SK-N-SH treated with all-trans-retinoic acid at 6 μM for 48 hours (cell line): Measurements from ENCODE around the gene RIC1.

Experiments used
- ARNTL ChIP-seq: fragments of 450-650 bp; formaldehyde crosslinking; IDR thresholded peaks from 2 replicates; pipeline ENCODE4 v1.5.0; 2020; ENCODE audit warnings: low read depth, mild to moderate bottlenecking, moderate library complexity, borderline replicate concordance
- ESRRG ChIP-seq: fragments of 250-450 bp; sonication (Bioruptor Pico); IDR thresholded peaks from 2 replicates; pipeline ENCODE4 v1.6.1; 2021; ENCODE audit warnings: mild to moderate bottlenecking
- PATZ1 ChIP-seq: fragments of 250-450 bp; sonication (Bioruptor Pico); IDR thresholded peaks from 2 replicates; pipeline ENCODE4 v1.8.0; 2020; ENCODE audit warnings: mild to moderate bottlenecking, moderate library complexity, borderline replicate concordance
- PPARA ChIP-seq: fragments of 250-450 bp; sonication (Bioruptor Pico); IDR thresholded peaks from 2 replicates; pipeline ENCODE4 v1.5.0; 2020; ENCODE audit warnings: mild to moderate bottlenecking, borderline replicate concordance
- TOX ChIP-seq: fragments of 250-450 bp; sonication (Bioruptor Pico); IDR thresholded peaks from 2 replicates; pipeline ENCODE4 v1.8.0; 2021; ENCODE audit warnings: mild to moderate bottlenecking, moderate library complexity, borderline replicate concordance
- ZNF70 ChIP-seq: fragments of 450-650 bp; formaldehyde crosslinking; IDR thresholded peaks from 2 replicates; pipeline ENCODE4 v1.5.0; 2020; ENCODE audit warnings: mild to moderate bottlenecking, moderate library complexity

DNA sequence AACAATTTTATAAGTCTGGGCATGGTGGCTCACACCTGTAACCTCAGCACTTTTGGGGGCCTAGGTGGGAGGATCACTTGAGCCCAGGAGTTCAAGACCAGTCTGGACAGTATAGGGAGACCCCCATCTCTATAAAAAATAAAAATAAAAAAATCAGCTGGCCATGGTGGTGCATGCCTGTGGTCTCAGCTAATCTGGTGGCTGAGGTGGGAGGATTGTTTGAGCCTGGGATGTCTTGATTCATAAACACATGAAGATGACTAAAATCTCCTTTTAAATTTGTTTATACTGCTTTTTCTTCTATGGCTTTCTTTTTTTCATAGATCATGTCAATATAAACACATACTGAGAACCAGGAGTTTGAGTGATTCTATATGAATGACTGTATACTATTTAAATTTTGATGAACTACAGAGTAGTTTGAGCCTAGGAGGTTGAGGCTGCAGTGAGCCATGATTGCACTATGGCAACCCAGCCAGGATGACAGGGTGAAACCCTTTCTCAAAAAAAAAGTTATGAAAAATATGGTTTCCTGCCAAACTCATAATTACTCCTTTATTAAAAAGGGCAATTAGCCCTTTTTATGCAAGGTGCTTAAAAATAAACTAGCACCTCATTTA is 14.2 kb downstream of the RIC1 start:
- TF ChIP-seq PPARA (CRISPR knock-in tag) (no peak), TOX (CRISPR knock-in tag) (no peak), ZNF70 (no peak), PATZ1 (CRISPR knock-in tag) (no peak), ESRRG (CRISPR knock-in tag) (no peak), ARNTL (CRISPR knock-in tag) (no peak)
